Spleen (tissue), 7 donors: ENCODE measurements around the gene HOXC6.

ENCODE experiments used
- CTCF ChIP-seq, 11 experiments: fragments of 200-600 bp in 7 of 11; fragments of 450-650 bp in 4 of 11; sonication (generic) in 4 of 11; IDR thresholded peaks in 8 of 11; conservative IDR thresholded peaks in 3 of 11; 1 replicate in 7 of 11; 2 replicates in 4 of 11; pipeline versions ENCODE4 v1.4.0 to v1.8.0; 2016 to 2021; ENCODE audit warnings: antibody characterized with exemption in 11 of 11, inconsistent platforms in 4 of 11, mild to moderate bottlenecking in 1 of 11
- POLR2A ChIP-seq, 3 donors: fragments of 450-650 bp; IDR thresholded peaks; one replicate each; pipeline ENCODE4 v1.5.1; 2017; ENCODE audit warnings: antibody characterized with exemption in 3 of 3, mild to moderate bottlenecking in 1 of 3
- POLR2AphosphoS5 ChIP-seq, 3 donors: sonication (generic); formaldehyde crosslinking; IDR thresholded peaks; one replicate each; pipeline ENCODE4 v1.5.1; 2017; ENCODE audit warnings: antibody characterized with exemption in 3 of 3
- donor health status: DM: no; HTN: no; CAD: no; lungs with moderate emphysema.
- donor health status: DM: no; HTN: no; CAD: no.
- donor health status: DM: no; HTN: no; CAD: no.

GRCh38 chr12:53986686-53987483 lies 41.4 kb upstream of the HOXC6 start:
- no peak for TF ChIP-seq CTCF (IDR thresholded peaks at IDR 0.05 in 8 of 11, conservative IDR thresholded peaks at IDR 0.05 in 3 of 11)
- no peak for TF ChIP-seq POLR2A (IDR thresholded peaks at IDR 0.05)
- no peak for TF ChIP-seq POLR2AphosphoS5 (IDR thresholded peaks at IDR 0.05)
